ENCODE measurements around the gene PHRF1.

The PHRF1 gene

DNA sequence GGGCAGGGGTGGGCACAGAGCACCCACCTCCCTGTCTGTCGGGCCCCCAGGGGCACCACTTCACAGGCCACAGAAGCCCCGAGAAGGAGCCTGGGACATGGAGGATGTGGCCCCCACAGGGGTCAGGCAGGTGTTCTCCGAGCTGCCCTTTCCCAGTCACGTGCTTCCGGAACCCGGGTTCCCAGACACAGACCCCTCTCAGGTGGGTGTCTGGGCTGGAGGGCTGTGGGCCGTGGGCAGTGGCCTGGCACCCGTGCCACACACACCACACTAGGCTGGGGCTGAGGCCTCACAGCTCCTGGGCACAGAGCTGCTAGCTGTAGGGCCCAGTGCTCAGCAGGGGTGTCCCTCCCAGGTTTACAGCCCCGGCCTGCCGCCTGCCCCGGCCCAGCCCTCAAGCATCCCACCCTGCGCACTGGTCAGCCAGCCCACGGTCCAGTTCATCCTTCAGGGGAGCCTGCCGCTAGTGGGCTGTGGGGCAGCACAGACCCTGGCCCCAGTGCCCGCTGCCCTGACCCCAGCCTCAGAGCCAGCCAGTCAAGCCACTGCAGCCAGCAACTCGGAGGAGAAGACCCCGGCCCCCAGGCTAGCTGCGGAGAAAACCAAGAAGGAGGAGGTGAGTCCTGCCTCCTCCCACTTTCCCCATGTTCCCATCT lies 34.0 kb downstream of the PHRF1 start:
- no peak for DNase-seq (ENCODE audit: low spot score in 2 of 2)
- Histone ChIP-seq H3K4me3 (no peak overlapping the region), H3K27me3 (ENCODE audit: low read depth) (no peaks in the 10 kb centered on the region), H3K4me1 (peaks cover 3% of the 10 kb centered on the region; the same call in 1 of the 2 replicates), H3K9me3 (no peaks in the 10 kb centered on the region), H3K36me3 (replicated peaks) (peaks cover 84% of the 10 kb centered on the region)
- in situ Hi-C loops (cut with MboI; ENCODE audit: low sequenced_read_pairs), result no loop called here

DNA sequence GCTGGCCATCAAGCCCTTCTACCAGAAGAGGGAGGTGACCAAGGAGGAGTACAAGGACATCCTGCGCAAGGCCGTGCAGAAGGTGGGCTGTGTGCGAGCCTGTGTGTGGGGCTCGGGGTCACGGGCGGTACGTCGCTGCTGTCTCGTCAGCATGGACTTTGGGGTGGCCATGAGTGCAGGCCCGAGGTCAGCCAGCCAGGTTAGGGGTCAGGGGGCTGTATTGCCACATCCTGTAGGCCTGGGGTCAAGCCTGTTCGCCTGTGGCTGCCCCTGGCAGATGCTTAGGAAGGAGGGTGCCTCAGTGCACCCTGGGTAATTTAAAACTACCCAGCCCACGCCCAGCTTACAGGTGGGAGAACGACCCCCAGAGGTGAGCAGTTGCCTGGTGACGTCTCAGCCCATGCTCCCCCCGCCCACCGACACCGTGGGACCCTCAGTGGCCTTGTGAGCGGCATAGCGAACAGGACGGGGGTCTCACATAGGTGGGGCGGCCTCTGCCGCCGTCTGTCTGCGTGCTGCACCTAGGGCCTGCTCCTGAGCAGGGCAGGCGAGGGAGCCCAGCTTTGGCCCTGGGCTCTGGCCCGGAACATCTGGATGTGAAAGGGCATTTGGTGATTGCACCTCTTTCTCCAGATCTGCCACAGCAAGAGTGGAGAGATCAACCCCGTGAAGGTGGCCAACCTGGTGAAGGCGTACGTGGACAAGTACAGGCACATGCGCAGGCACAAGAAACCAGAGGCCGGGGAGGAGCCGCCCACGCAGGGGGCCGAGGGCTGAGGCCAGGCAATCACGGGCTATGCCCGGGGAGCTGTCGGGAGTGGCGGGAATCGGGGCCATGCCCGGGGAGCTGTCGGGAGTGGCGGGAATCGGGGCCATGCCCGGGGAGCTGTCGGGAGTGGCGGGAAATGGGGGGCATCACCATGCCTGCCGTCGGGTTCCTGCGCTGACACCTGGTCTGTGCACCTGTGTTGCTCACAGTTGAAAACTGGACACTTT lies 35.0 kb downstream of the PHRF1 start:
- Histone ChIP-seq H3K36me3 (replicated peaks) (peaks cover 74% of the 10 kb centered on the region), H3K4me1 (peaks cover 6% of the 10 kb centered on the region; the same call in 1 of the 2 replicates), H3K4me3 (no peak overlapping the region), H3K27me3 (ENCODE audit: low read depth) (no peaks in the 10 kb centered on the region), H3K9me3 (no peaks in the 10 kb centered on the region)
- no peak for DNase-seq (ENCODE audit: low spot score in 2 of 2)
- in situ Hi-C loops (cut with MboI; ENCODE audit: low sequenced_read_pairs), result no loop called here

DNA sequence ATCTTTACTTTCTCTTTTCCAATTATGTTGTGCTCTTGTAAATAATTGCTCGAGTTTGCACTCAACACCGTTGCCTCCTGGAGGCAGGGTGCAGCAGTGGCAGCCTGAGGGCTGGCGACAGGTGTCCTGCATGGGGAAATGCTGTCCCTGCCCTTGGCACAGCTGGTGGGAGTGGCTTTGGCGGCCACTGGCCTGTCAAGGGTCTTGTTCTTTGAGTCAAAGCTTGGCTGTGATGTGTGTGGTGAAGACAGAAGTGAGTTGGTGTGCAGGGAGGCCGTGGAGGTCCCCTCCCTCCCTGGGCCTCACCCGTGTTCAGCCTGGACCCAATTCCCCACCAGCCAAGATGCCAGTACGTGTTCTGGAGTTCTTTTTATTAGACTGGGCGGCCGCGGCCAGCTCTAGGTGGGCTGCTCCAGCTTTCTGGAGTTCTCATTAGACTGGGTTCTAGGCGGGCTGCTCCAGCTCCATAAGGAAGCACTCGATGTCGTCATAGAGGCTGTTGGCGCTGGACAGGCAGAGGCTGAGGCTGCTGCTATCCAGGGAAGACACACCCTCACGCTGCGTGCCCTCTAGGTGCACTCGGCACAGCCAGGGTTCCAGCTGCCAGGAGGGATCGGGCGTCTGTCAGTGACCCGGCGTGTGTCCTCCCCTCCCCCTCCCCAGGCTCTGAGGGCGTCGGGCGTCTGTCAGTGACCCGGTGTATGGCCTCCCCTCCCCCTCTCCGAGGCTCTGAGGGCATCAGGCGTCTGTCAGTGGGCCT lies 36.1 kb downstream of the PHRF1 start:
- H3K27me3 ChIP-seq (ENCODE audit: low read depth), result no peaks in the 10 kb centered on the region
- H3K4me1 ChIP-seq, result peaks cover 6% of the 10 kb centered on the region; the same call in 1 of the 2 replicates
- H3K9me3 ChIP-seq, result no peaks in the 10 kb centered on the region
- in situ Hi-C loops (cut with MboI; ENCODE audit: low sequenced_read_pairs), result no loop called here
- no peak for DNase-seq (ENCODE audit: low spot score in 2 of 2)
- H3K4me3 ChIP-seq, result no peak overlapping the region
- peaks cover 63% of the 10 kb centered on the region for H3K36me3 ChIP-seq (replicated peaks)

DNA sequence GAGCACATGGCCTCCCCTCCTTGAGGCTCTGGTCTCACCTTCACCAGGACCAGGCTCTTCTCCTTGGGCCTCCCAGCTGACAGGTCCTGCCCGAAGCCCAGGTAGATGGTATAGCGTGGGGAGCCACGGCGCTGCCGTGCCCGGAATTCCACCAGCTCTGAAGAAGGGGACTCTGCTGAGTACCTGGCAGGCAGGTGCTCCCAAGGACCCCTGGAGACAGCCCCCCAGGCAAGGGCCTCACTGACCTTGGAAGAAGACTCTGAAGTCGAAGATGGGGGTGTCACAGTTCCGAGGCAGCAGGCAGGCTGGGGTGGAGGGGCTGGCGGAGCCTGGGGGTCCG lies 36.7 kb downstream of the PHRF1 start:
- in situ Hi-C loops (cut with MboI; ENCODE audit: low sequenced_read_pairs), result no loop called here
- H3K27me3 ChIP-seq (ENCODE audit: low read depth), result no peaks in the 10 kb centered on the region
- H3K4me3 ChIP-seq, result no peak overlapping the region
- DNase-seq (ENCODE audit: low spot score in 2 of 2), result no peak
- H3K9me3 ChIP-seq, result no peaks in the 10 kb centered on the region
- H3K36me3 ChIP-seq (replicated peaks), result peaks cover 58% of the 10 kb centered on the region
- peaks cover 6% of the 10 kb centered on the region; the same call in 1 of the 2 replicates for H3K4me1 ChIP-seq

DNA sequence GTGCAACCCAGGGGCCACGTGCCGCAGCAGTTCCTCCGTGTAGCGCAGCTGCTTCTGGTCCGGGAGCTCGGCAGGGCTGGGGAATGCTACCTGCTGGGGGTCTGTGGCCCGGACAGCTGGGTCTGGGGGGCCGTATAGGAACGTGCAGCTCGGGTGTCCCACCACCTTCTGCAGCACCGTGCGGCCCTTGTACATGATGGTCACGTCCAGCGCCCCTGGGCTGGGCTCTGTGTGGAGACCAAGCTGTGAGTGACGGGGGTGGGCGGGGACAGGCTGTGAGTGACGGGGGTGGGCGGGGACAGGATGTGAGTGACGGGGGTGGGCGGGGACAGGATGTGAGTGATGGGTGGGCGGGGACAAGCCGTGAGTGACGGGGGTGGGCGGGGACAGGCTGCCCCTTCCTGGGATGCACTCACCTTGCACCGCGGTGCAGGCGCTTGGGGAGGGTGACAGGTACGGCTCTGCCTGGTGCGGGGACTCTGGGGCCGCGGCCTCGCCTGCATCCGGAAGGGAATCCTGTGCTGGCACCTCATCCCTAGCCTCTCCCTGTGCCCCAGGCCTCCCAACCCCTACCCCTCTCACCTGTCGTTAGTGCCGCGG lies 37.2 kb downstream of the PHRF1 start:
- in situ Hi-C loops (cut with MboI; ENCODE audit: low sequenced_read_pairs), result no loop called here
- Histone ChIP-seq H3K4me3 (no peak overlapping the region), H3K4me1 (peaks cover 6% of the 10 kb centered on the region; the same call in 1 of the 2 replicates), H3K9me3 (no peaks in the 10 kb centered on the region), H3K36me3 (replicated peaks) (peaks cover 52% of the 10 kb centered on the region), H3K27me3 (ENCODE audit: low read depth) (no peaks in the 10 kb centered on the region)
- DNase-seq (ENCODE audit: low spot score in 2 of 2), result peak; percentile 9 to 76

DNA sequence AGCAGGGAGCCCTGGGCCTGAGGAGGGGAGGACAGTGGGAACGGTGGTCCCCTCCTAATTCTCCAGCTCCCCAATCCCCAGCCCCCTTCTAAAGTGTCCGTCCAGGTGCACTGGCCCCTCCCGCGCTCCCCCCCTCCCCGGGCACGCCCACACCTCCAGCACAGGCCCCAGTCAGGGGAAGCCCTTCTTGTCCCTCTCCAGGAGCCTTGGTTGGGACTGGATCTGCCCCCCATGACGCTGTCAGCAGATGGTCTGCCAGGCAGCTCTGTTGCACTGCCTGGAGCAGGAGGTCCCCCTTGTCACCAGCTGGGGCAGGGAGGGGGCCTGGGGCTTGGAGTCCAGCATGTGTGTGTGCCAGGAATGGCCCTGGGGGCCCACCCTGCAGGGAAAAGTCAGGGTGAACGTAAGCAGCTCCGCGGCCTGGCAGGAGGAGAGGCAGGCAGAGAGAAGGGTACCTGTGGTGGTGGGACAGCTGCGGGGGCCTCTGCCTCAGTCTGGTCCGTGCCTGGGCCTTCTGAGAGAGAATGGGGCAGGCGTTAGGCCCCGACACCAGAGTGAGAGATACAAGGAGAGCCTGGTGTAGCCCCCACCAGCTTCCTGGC lies 37.9 kb downstream of the PHRF1 start:
- Histone ChIP-seq H3K36me3 (replicated peaks) (peaks cover 46% of the 10 kb centered on the region), H3K27me3 (ENCODE audit: low read depth) (no peaks in the 10 kb centered on the region), H3K4me1 (peaks cover 6% of the 10 kb centered on the region; the same call in 1 of the 2 replicates), H3K9me3 (no peaks in the 10 kb centered on the region), H3K4me3 (no peak overlapping the region)
- no peak for DNase-seq (ENCODE audit: low spot score in 2 of 2)
- in situ Hi-C loops (cut with MboI; ENCODE audit: low sequenced_read_pairs), result no loop called here

DNA sequence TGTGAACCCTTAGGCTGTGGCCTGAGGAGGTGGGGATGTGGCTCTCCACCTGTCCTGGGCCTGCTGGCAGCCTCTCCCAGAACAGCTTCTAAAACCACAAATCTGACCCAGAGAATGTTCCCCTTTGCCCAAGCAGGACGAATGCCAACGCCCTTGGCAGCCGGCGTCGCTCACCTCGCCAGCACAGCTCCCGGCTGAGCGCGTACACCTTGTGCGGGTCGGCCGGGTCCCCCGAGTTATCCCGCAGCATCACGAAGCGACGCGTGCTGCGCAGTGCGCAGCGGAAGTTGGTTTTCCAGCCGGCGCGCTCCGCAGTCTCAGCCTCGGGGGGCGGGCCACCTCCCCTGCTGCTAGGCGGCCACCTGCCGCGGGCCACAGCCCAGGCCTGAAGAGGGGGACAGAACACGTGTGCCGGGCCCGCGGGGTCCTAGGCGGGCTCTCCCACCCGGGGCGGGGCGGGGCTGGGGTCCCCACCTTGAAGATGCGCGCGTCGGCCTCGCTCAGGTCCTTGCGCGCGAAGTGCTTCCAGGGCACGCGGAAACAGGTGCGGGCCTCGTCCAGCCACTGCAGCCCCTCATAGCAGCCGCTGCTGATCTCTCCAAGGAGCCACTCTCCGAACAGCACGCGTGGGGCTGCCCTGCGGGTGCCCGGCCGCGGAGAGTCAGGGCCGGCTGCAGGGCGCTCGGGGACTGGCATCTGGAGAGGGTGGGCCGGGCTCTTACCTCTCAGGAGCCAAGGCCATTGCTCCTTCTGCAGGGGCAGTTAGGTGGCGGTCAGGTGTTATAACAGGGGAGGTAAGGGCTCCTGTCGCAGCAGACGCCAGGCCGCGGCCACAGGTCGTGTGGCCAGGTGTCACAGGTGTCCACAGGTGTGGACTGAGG lies 38.6 kb downstream of the PHRF1 start:
- Histone ChIP-seq H3K4me1 (peaks cover 6% of the 10 kb centered on the region; the same call in 1 of the 2 replicates), H3K36me3 (replicated peaks) (peaks cover 42% of the 10 kb centered on the region), H3K4me3 (peak overlapping the region; percentile 91), H3K9me3 (no peaks in the 10 kb centered on the region), H3K27me3 (ENCODE audit: low read depth) (no peaks in the 10 kb centered on the region)
- DNase-seq (ENCODE audit: low spot score in 2 of 2), result no peak
- in situ Hi-C loops (cut with MboI; ENCODE audit: low sequenced_read_pairs), result no loop called here

DNA sequence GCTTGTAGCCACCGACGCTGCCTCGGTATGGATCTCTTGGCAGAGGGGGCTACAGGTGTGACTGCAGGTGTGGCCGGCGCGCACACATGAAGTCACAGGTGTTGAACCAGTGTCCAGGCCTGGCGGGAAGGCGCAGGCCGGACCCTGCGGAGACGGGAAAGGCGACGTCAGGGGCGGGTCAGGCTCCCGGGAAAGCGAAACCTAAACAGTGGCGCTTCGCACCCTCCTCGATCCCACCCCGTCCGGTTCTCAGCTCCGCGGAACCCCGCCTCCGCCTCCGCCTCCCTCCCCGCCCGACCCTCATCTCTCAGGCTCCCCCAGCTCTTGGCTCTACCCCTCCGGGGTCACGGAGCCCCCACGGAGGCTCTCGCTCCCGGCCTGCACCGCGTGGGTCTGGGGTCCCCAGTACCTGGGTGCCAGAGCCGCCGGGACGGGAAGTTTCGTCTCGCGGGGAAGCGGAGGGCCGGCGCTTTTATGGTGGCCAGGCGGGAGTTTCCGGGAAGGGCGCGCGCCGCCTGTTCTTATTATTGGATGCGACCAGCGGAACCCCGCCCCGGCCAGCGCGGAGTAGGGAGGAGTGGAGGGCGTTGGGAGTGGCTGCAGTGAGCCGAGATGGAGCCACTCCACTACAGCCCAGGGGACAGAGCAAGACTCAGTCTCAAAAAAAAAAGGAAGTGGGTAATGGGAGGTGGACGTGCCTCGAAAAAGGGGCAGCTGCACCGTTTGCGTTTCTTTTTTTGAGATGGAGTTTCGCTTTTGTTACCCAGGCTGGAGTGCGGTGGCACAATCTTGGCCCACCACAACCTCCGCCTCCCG lies 39.4 kb downstream of the PHRF1 start, which contains the start of gene IRF7:
Gene IRF7 (minus strand): TSS at position 447 of the 816 bp plus-strand sequence. CDS start 586 bp downstream, outside the sequence.
- Histone ChIP-seq H3K4me1 (peaks cover 6% of the 10 kb centered on the region; the same call in 1 of the 2 replicates), H3K27me3 (ENCODE audit: low read depth) (no peaks in the 10 kb centered on the region), H3K36me3 (replicated peaks) (peaks cover 34% of the 10 kb centered on the region), H3K9me3 (no peaks in the 10 kb centered on the region), H3K4me3 (peak within 1 kb of the TSS; percentile 91)
- in situ Hi-C loops (cut with MboI; ENCODE audit: low sequenced_read_pairs), result no loop called here
- peak; percentile 80 to 96 for DNase-seq (ENCODE audit: low spot score in 2 of 2)

DNA sequence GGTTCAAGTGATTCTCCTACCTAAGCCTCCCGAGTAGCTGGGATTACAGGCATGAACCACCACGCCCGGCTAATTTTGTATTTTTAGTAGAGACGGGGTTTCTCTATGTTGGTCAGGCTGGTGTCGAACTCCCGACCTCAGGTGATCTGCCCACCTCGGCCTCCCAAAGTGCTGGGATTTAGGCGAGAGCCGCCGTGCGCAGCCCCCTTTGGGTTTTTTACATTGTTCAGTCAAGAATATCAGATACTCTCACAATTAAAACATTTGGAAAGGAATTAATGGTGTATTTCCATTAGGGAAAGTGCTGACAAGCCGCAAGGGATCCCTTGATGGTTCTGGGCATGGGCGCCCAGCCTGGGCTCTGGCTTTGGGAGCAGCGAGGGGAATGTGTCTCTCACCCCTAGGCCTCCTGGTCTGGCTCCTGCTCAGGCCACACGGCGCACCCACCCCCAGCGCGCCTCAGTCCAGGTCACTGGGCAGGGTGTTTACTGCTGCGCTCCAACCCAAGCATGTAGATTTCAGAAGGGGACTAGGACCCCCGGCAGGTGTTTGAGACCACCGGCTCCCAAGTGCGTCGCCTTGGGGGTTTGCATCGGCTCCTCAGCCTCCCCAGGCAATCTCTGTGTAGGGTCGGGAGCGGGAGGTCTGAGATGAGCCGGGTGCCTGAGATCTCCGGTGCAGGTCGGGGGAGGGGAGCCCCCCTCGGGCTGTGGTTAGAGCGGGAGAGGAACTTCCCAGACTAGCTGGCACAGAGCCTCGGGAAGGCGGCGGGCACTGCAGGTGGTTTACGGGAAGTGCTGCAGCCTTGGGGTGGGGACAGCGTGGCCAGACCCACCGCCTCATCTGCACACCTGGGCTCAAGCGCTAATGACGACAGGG lies 40.3 kb downstream of the PHRF1 start:
- peaks cover 6% of the 10 kb centered on the region; the same call in 1 of the 2 replicates for H3K4me1 ChIP-seq
- in situ Hi-C loops (cut with MboI; ENCODE audit: low sequenced_read_pairs), result no loop called here
- no peaks in the 10 kb centered on the region for H3K27me3 ChIP-seq (ENCODE audit: low read depth)
- peak overlapping the region; percentile 91 for H3K4me3 ChIP-seq
- no peak for DNase-seq (ENCODE audit: low spot score in 2 of 2)
- H3K36me3 ChIP-seq (replicated peaks), result peaks cover 25% of the 10 kb centered on the region
- H3K9me3 ChIP-seq, result no peaks in the 10 kb centered on the region

DNA sequence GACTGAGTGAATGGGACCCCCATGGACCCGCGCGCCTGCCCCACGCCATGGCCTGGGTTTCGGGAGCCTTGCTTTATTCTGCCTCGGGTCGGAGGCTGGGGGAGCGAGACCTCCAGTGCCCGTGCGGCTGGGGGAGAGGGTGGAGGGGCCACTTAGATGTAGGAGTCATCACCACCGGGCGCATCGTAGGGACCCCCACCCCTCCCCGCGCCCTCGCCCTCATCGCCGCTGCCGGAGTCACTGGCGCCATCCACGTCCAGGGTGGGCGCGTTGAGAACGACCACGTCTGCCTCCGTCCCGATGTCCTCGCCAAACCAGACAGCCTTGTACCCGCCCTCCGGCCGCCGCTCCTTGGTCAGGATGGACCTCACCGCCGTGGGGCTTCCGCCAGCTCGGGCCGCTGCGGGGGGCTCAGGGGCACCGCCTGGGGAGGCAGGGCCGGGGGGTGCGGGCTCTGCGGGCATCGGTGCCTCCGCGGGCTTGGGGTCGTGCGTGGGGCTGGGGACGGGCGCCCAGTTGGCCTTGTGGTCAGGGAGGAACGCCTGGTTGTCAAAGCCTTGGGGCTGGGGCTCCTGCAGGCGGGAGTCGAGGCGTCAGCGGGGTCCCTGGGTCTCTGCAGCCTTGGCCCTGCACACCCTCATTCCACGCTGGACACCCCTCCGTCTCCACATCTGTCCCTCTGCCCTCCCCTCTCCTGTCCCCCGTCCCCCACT lies 41.1 kb downstream of the PHRF1 start:
- Histone ChIP-seq H3K27me3 (ENCODE audit: low read depth) (no peaks in the 10 kb centered on the region), H3K4me3 (no peak overlapping the region), H3K9me3 (no peaks in the 10 kb centered on the region), H3K4me1 (peaks cover 6% of the 10 kb centered on the region; the same call in 1 of the 2 replicates), H3K36me3 (replicated peaks) (peaks cover 19% of the 10 kb centered on the region)
- in situ Hi-C loops (cut with MboI; ENCODE audit: low sequenced_read_pairs), result no loop called here
- no peak for DNase-seq (ENCODE audit: low spot score in 2 of 2)
